ENCODE measurements around the gene CMTM2.

- TF ChIP-seq CTCF (IDR thresholded peaks at IDR 0.05) (no peak), EZH2 (IDR thresholded peaks at IDR 0.05; ENCODE audit: borderline replicate concordance, insufficient read depth, low read depth, low read length, poor library complexity, severe bottlenecking) (no peak)
Observed at GRCh38 chr16:66566051-66566901, 13.0 kb upstream of the CMTM2 start, which contains the start of gene CMTM1.

Data from B cell (primary cell).